HG03280 (cell line): ENCODE results near the gene PODNL1.

Experiments used
- ATAC-seq: cut with Tn5 transposase; IDR thresholded peaks from one replicate; pipeline ENCODE4 v1.9.1; 2021; ENCODE audit warnings: mild to moderate bottlenecking, moderate library complexity; ENCODE audit not compliant: unreplicated experiment

Gene PODNL1

DNA sequence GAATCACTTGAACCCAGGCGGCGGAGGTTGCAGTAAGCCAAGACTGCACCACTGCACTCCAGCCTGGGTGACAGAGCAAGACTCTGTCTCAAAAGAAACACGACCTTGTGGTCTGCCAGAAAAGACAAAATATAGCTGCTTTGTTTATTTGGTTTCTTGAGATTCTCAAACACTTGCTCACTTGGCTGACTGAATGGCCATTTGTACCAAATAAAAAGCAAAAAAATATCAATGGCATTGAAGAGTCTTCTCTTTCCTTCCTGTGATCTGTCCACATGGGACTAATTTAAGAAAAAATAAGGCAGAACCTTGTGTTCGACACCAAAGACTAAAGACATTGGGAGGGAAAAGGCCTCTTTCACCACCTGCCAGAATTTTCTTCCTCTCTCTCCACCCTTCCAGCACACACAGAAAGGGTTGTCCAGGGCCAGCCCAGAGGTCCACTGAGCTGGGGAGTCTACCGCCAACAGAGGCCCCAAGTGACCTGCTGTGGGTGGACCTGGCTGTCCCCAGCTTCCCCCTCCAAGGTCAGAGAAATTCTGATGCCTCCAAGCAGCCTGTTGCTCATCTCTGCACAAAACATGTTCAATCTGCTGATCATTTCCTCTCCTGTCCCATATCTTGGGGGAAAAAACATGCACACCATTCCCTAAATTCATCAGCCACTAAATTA, 38.2 kb downstream of the PODNL1 start:
- no peak for ATAC-seq

- ATAC-seq: no peak
These were observed 38.8 kb downstream of the PODNL1 start for GRCh38 chr19:13899393-13899792.

- ATAC-seq: no peak
These were observed 42.0 kb downstream of the PODNL1 start for GRCh38 chr19:13896227-13896626.

- ATAC-seq: no peak
These were observed 43.7 kb downstream of the PODNL1 start for GRCh38 chr19:13894552-13894951.

GRCh38 chr19:13892870-13893269, 45.3 kb downstream of the PODNL1 start:
- ATAC-seq: no peak

DNA sequence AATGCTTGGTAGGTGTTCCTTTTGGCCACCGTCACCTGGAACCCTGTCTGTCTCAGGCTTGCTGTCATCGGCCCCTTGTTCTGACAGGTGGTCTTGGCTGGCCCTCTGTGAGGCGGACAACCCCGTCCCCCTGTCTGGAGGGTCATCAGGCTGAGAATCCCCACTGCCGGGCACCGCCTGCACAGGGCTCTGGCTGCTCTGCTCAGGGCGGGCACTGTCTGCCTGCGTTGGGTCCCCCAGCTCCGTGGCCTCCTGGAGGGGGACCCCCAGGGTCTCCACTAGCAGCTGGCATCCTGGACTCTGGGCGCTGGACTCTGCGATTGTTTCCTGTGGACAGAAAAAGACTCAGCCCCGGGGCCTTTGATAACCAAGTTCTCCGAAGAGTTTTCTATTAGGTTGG, 48.1 kb downstream of the PODNL1 start:
- ATAC-seq: no peak

GRCh38 chr19:13888281-13888680, 49.9 kb downstream of the PODNL1 start:
- ATAC-seq: no peak

DNA sequence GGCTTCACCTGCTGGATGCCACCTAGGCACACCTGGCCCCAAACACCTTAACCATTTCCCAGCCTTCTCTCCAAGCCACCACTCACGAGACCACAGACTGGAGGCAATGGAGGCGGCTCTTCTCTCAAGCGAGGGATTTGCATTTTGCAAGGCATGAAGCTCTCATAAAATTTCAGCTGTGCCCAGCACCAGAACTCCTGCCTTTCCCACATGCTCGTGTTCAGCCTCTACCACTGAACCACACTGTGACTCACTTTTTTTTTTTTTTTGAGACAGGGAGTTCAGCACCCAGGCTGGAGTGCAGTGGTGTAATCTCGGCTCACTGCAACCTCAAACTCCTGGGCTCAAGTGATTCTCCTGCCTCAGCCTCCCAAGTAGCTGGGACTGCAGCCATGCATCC, 50.7 kb downstream of the PODNL1 start:
- ATAC-seq: no peak

- no peak for ATAC-seq
These were observed 51.2 kb downstream of the PODNL1 start for GRCh38 chr19:13887018-13887436.

- no peak for ATAC-seq
These were observed 52.3 kb downstream of the PODNL1 start for GRCh38 chr19:13885826-13886365.

GRCh38 chr19:13884726-13885591, 53.3 kb downstream of the PODNL1 start:
- ATAC-seq: no peak

DNA sequence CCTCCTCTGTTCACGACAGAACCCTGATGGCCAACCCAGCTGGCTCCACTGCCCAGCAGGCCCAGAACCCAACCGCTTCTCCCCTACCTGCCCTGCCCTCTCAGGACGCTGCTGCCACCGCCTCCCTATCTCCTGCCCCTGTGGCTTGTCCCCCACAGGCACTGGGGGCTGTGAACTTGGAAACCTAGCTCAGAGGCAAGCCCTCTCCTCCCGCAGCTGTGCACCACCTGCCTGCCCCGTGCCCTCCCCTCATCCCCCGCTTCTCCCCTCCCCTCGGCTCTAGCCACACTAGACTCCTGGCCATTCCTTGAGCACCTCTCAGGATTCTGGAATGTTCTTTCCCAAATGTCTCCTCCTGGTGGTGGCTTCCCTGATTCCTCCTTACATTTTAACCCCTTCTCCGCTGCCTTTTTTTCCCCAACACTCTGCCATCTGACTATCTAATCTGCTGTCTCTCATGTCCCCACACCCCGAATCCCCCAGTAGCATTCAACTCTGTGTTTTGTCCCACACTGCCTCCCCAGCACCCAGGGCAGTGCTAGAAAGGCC, 54.6 kb downstream of the PODNL1 start:
- no peak for ATAC-seq

- ATAC-seq: no peak
These were observed 55.4 kb downstream of the PODNL1 start for GRCh38 chr19:13882836-13883235.

- no peak for ATAC-seq
These were observed 55.8 kb downstream of the PODNL1 start for GRCh38 chr19:13882419-13882795.

- no peak for ATAC-seq
These were observed 56.4 kb downstream of the PODNL1 start for GRCh38 chr19:13881692-13882418.

DNA sequence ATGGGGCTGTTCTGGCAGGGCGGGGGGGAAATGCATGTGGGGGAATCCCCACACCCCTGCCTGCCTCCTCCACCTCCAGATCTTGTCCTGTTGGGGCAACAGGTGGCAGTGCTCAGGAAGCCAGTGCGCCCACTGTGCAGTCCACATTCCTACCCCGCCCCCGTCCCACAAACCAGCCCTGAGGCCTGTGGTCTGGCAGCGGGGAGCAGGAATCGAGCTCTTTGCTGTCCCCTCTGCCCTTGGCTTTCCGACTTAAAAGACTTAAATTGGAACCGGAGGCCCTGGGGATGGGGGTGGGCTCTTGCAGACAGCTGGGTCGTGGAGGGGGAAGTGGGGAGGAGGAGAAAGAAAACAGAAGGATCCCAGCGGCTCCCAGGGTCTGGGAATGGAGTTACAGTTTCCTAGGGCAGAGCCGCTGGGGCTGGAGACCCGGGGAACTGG, 56.9 kb downstream of the PODNL1 start:
- no peak for ATAC-seq
